ENCODE data around the gene MMP10.

Gene MMP10

DNA sequence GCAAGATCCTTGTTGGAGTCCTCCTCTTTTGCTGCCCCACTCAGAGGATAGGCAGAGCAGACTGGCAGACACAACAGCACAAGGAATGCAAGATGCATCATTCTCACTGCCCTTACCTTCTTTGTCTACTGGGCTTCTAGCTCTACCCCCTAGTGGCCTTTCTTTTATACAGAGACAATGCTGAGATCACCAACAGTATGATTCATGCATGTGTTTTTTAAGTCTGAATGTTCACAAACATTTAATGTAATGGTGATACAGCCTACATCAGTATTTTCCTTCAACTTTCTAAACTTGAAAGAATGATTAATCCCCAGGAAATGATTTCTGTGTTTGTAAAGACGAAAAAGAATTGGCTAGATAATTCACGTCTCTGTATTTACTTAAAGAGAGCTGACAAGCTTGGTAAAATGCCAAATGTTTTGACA is at the start of gene MMP10:
Gene MMP10, minus strand, starts transcription at position 138 of the 428 bp plus-strand sequence. Its CDS starts 37 bp downstream, at position 101.
- TF ChIP-seq, protein P1, sequence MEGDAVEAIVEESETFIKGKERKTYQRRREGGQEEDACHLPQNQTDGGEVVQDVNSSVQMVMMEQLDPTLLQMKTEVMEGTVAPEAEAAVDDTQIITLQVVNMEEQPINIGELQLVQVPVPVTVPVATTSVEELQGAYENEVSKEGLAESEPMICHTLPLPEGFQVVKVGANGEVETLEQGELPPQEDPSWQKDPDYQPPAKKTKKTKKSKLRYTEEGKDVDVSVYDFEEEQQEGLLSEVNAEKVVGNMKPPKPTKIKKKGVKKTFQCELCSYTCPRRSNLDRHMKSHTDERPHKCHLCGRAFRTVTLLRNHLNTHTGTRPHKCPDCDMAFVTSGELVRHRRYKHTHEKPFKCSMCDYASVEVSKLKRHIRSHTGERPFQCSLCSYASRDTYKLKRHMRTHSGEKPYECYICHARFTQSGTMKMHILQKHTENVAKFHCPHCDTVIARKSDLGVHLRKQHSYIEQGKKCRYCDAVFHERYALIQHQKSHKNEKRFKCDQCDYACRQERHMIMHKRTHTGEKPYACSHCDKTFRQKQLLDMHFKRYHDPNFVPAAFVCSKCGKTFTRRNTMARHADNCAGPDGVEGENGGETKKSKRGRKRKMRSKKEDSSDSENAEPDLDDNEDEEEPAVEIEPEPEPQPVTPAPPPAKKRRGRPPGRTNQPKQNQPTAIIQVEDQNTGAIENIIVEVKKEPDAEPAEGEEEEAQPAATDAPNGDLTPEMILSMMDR (IDR thresholded peaks at IDR 0.05) = peak; percentile 81
- TF ChIP-seq ZFX (IDR thresholded peaks at IDR 0.05; ENCODE audit: borderline replicate concordance) = no peak

DNA sequence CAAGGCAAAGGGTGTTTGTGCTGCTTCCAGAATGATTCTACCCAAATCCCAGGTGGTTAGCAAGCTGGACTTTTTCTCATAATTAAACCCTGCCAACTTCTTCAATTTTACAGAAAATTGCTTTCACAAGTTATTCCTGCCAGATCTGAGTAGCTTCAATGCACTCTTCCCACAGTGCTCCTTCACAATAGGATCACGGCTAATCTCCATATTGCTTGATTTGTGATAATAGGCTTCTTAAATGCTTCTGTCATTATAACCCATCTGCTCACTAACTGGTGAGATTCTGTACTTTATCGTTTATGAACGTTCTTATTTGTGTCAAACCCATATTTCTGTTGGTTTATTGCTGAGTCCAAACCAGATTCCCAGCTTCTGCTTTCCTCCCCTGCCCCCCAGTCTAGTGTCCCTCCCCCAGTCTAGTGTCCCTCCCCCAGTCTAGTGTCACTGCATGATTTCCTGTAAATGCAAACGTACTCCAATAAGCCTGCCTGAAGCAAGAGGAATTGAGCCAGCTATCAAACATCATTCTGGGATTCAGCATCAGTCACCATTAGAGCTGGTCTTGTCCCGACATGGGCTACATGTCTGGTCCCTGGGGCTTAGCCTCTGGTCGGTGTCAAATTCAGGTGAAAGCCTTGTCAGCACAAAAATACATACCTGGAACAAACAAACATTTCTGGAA is 49.0 kb upstream of the MMP10 start:
- TF ChIP-seq, protein P1 (IDR thresholded peaks at IDR 0.05) = no peak
- TF ChIP-seq ZFX (IDR thresholded peaks at IDR 0.05; ENCODE audit: borderline replicate concordance) = no peak
- H3K27ac ChIP-seq = no peak overlapping the region

More for the DNA sequence above, at the start of gene MMP10:
- H3K27ac ChIP-seq = peak within 1 kb of the TSS; percentile 16; the same call in 1 of the 2 replicates

GRCh38 chr11:102824556-102824955 is 44.1 kb upstream of the MMP10 start:
- TF ChIP-seq, protein P1 (IDR thresholded peaks at IDR 0.05) = no peak
- no peak for TF ChIP-seq ZFX (IDR thresholded peaks at IDR 0.05; ENCODE audit: borderline replicate concordance)
- no peak overlapping the region for H3K27ac ChIP-seq

DNA sequence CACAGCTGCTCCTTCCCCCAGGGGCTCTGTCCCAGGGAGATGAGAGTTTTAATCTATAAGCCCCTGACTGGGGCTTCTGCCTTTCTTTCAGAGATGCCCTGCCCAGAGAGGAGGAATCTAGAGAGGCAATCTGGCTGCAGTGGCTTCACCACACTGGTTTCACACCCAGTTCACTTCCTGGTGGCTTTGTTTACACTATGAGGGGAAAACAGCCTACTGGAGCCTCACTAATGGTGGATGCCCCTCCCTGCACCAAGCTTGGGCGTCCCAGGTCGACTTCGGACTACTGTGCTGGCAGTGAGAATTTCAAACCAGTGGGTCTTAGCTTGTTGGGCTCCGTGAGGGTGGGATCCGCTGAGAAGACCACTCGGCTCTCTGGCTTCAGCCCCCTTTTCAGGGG is 39.1 kb upstream of the MMP10 start:
- TF ChIP-seq, protein P1 (IDR thresholded peaks at IDR 0.05) = no peak
- no peak for TF ChIP-seq ZFX (IDR thresholded peaks at IDR 0.05; ENCODE audit: borderline replicate concordance)
- no peak overlapping the region for H3K27ac ChIP-seq

GRCh38 chr11:102813484-102813883 is 33.1 kb upstream of the MMP10 start:
- TF ChIP-seq ZFX (IDR thresholded peaks at IDR 0.05; ENCODE audit: borderline replicate concordance) = no peak
- TF ChIP-seq, protein P1 (IDR thresholded peaks at IDR 0.05) = no peak
- H3K27ac ChIP-seq = no peak overlapping the region

DNA sequence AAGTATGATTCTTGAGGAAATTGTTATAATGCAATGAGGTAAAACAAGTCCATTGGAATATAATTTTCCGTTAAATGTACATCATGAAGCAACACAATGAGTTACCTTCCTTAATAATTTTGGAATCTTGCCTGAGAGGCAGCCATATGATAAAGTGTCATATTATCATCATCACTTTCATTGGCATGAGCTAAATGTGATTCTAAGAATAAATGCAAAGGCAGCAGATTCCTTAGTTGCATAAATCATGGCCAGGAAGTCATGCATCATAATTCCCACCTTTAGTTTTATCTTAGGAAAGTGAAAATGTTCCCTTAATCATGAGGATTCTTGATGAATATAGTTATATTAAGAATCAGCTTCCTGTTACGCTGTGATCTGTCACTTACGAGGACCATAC is 31.8 kb upstream of the MMP10 start:
- TF ChIP-seq, protein P1 (IDR thresholded peaks at IDR 0.05) = no peak
- TF ChIP-seq ZFX (IDR thresholded peaks at IDR 0.05; ENCODE audit: borderline replicate concordance) = no peak
- H3K27ac ChIP-seq = no peak overlapping the region

DNA sequence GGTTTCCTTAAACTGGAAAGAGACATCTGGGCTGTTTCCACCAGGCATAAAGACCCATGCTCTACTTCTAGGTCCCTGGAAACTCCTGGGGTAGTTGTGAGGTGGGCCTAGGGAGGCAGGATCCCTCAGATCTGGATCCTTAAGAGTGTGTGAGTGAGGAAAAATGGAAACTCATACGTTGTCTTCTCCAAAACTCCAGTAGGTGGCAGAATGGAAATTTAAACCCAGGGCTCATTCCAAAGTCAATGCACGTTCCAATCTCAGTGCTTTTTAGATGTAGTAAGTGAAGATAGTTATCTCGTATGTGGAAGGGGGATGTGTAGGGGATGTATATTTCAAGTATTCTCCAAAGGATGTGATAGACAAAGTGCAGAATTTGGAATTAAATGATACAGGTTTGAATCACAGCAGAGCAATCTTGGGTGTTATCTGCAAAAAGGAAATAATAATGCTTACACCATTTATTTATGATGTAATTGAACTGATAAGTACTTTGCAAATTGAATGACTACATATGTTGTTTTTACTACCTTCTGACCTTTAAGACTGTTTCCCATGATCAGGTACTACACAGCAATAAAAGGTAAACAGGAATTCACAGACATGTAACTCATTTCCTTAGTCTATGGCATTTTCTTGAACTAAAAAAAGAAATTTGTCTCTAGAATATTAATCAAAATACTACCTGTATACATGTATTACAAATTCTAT is 30.7 kb upstream of the MMP10 start:
- TF ChIP-seq, protein P1 (IDR thresholded peaks at IDR 0.05) = peak; percentile 75
- no peak for TF ChIP-seq ZFX (IDR thresholded peaks at IDR 0.05; ENCODE audit: borderline replicate concordance)
- H3K27ac ChIP-seq = no peak overlapping the region

All from 22Rv1 (cell line).